BLaER1 treated with 17β-estradiol and CSF1 and Interleukin-3, amounts not matched to agents 10 nM and 100 nM (cell line): ENCODE measurements around the gene EPHB1.

Experiments
- H3K27ac ChIP-seq, 11 experiments: shearing (Covaris generic); formaldehyde crosslinking; 2 replicates each; pipeline ENCODE4 v1.8.1; 2022
- H3K27me3 ChIP-seq, 11 experiments: shearing (Covaris generic); formaldehyde crosslinking; 2 replicates each; pipeline ENCODE4 v1.8.1; 2022
- H3K36me3 ChIP-seq, 11 experiments: shearing (Covaris generic); formaldehyde crosslinking; 2 replicates each; pipeline ENCODE4 v1.8.1; 2022
- H3K4me1 ChIP-seq, 10 experiments: shearing (Covaris generic); formaldehyde crosslinking; 2 replicates each; pipeline ENCODE4 v1.8.1; 2022
- H3K4me2 ChIP-seq, 11 experiments: shearing (Covaris generic); formaldehyde crosslinking; 2 replicates each; pipeline ENCODE4 v1.8.1; 2022
- H3K4me3 ChIP-seq, 10 experiments: shearing (Covaris generic); formaldehyde crosslinking; 2 replicates each; pipeline ENCODE4 v1.8.1; 2022
- H3K9ac ChIP-seq, 11 experiments: shearing (Covaris generic); formaldehyde crosslinking; 2 replicates each; pipeline ENCODE4 v1.8.1; 2022
- H3K9me3 ChIP-seq, 11 experiments: shearing (Covaris generic); formaldehyde crosslinking; replicated peaks in 1 of 11; 2 replicates each; pipeline ENCODE4 v1.8.1; 2022
- H4K20me1 ChIP-seq, 11 experiments: shearing (Covaris generic); formaldehyde crosslinking; 2 replicates each; pipeline ENCODE4 v1.8.1; 2022
- Cebpa-rat ChIP-seq, 11 experiments: shearing (Covaris generic); IDR thresholded peaks; 2 replicates each; pipeline ENCODE4 v1.8.1; 2022

Gene EPHB1

DNA sequence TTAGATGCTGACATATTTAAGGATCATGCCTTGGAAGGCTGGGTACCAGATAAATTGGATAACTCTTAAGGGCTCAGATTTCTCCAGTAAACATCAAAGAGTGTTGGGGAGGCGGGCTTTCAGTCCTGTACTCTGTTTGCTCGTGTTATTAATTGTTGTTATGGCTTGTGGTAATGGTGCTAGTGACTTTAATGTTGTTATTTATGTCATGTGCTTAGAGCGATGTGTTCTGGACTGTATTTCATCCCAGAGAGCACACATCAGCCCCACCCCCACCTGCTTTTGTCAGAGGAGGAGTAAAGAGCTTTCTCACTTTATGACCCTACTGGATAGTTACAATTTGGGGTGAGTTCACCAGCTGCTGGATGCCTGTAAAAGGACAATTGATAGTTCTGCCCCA, 386.3 kb downstream of the EPHB1 start:
- TF ChIP-seq Cebpa-rat (IDR thresholded peaks at IDR 0.05): no peak
- Histone ChIP-seq H3K4me1 (0 out of 20 replicates have a peak, but pooled peaks cover 0 to 8% (median 0%) of the 10 kb centered on the region in 10 experiments), H3K36me3 (no peaks in the 10 kb centered on the region), H3K27me3 (no peaks in the 10 kb centered on the region), H4K20me1 (no peaks in the 10 kb centered on the region), H3K9ac (no peak overlapping the region), H3K4me2 (no peak overlapping the region), H3K9me3 (no peaks in the 10 kb centered on the region), H3K27ac (no peak overlapping the region), H3K4me3 (no peak overlapping the region)

DNA sequence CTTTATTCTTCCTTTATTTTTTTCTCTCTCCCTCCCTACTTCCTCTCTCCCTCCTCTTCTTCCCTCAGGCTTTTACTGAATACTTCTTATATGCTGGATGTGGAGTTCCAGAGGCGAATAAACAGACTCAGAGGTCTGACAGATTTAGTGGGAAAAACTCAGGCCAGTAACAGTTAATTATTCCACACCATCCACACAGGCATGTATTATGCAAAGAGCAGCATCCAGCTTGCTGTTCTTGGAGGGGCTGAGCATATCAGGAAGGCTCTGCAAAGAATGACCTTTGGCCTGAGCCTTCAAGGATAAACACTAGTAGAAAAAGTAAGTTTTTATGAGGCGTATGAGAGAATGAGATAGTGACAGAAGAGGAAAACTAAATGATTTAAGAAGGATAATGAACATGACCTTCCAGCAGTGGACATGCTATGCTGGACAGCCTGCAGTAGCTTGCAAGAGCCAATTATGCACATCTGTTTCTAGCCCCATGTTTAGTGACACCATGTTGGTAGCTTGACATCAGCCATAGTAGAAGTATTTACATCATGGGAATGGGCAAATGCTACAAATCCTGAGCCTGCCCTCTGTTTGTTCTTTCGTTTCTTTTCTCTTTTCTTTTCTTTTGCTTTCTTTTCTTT, 387.4 kb downstream of the EPHB1 start:
- Histone ChIP-seq H4K20me1 (no peaks in the 10 kb centered on the region), H3K36me3 (no peaks in the 10 kb centered on the region), H3K4me3 (no peak overlapping the region), H3K27me3 (no peaks in the 10 kb centered on the region), H3K9me3 (no peaks in the 10 kb centered on the region), H3K27ac (no peak overlapping the region), H3K4me1 (0 out of 20 replicates have a peak, but pooled peaks cover 0 to 8% (median 0%) of the 10 kb centered on the region in 10 experiments), H3K4me2 (no peak overlapping the region), H3K9ac (no peak overlapping the region)
- TF ChIP-seq Cebpa-rat (IDR thresholded peaks at IDR 0.05): no peak

DNA sequence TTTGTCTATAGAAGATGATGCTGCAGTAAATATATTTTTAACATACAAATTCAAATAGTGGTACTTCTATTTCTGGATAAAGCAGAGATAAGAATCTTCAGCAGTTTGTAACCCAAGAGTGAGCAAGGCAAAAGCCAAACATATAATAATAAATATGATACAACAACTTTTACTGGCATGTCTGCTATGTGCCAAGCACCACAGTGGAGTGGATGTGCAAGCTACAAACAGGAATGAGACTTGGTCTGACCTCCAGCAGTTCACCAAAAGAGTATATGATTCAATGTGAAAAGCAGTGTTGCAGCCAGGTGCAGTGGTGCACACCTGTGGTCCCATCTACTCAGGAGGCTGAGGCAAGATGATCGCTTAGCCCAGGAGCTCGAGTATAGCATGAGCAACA, 395.6 kb downstream of the EPHB1 start:
- Histone ChIP-seq H3K27me3 (no peaks in the 10 kb centered on the region), H3K4me3 (no peak overlapping the region), H3K4me1 (no peaks in the 10 kb centered on the region), H3K9ac (no peak overlapping the region), H4K20me1 (no peaks in the 10 kb centered on the region), H3K27ac (no peak overlapping the region), H3K36me3 (no peaks in the 10 kb centered on the region), H3K9me3 (no peaks in the 10 kb centered on the region), H3K4me2 (no peak overlapping the region)
- TF ChIP-seq Cebpa-rat (IDR thresholded peaks at IDR 0.05): no peak

DNA sequence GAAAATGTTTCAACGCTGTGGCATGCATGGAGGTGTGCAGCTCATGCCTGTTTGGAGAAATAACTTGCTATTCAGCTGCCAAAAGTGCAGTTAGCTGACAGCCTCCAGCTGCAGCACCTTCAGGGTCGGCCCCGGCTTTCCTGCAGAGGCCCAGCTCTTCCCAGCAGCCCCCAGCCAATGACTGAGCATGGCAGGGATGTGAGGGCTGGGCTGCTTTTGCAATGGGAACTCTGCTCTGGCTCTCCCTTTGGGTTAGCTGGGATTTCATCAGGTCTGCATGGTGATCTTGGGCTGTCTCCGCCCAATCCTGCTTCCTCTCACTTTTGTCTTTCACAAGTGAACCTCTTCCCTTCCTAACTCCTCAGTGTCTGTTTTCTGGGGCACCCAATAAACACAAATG, 396.6 kb downstream of the EPHB1 start:
- TF ChIP-seq Cebpa-rat (IDR thresholded peaks at IDR 0.05): no peak
- Histone ChIP-seq H3K36me3 (no peaks in the 10 kb centered on the region), H3K4me2 (no peak overlapping the region), H4K20me1 (no peaks in the 10 kb centered on the region), H3K9ac (no peak overlapping the region), H3K27me3 (no peaks in the 10 kb centered on the region), H3K9me3 (no peaks in the 10 kb centered on the region; a peak in 1 of 22 replicates), H3K27ac (no peak overlapping the region), H3K4me1 (no peaks in the 10 kb centered on the region), H3K4me3 (no peak overlapping the region)

DNA sequence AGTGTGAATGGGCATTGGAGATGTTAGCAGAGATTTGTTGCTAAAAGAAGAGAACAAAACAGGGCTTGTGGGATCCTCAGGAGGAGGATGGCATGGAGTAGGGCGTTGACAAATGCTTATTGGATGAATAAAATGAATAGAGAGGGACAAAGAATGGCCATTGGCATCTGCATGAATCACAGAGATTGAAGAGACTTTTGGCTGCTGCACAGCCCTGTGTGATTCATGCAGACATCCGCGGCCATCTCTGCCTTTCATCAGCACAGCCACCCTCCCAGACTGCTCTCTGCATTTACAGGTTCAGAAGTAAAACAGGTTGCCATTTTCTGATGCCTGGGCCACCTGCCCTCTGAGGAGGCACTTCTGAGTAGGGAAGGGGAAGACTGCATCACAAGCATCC, 397.9 kb downstream of the EPHB1 start:
- Histone ChIP-seq H3K36me3 (no peaks in the 10 kb centered on the region), H3K4me2 (no peak overlapping the region), H3K4me3 (no peak overlapping the region), H3K27me3 (no peaks in the 10 kb centered on the region), H3K27ac (no peak overlapping the region), H3K9me3 (no peaks in the 10 kb centered on the region; a peak in 1 of 22 replicates), H3K4me1 (no peaks in the 10 kb centered on the region), H4K20me1 (no peaks in the 10 kb centered on the region), H3K9ac (no peak overlapping the region)
- TF ChIP-seq Cebpa-rat (IDR thresholded peaks at IDR 0.05): no peak

DNA sequence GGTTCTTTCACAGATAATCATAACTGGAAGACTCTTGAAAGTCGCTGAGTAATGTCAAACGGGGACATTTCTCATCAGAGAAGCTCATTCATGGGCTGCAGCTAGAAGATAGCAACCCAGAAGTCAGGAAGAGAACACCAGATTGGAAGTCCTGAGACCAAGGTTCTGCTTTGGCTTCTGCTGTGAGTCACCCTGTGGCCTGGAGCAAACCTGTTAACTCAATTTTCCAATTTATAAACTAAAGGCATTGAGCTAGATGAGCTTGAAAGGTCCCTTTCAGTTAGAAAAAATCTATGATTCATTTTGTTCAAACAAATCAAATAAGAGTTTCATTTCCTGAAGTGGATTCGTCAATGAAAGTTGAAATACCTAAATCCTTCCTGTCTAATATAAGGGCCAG, 402.2 kb downstream of the EPHB1 start:
- H4K20me1 ChIP-seq: no peaks in the 10 kb centered on the region
- H3K9ac ChIP-seq: no peak overlapping the region
- no peak overlapping the region for H3K4me2 ChIP-seq
- H3K36me3 ChIP-seq: no peaks in the 10 kb centered on the region
- TF ChIP-seq Cebpa-rat (IDR thresholded peaks at IDR 0.05): no peak
- H3K4me1 ChIP-seq: no peaks in the 10 kb centered on the region
- H3K27ac ChIP-seq: no peak overlapping the region
- H3K4me3 ChIP-seq: no peak overlapping the region
- no peaks in the 10 kb centered on the region; a peak in 1 of 22 replicates for H3K9me3 ChIP-seq
- H3K27me3 ChIP-seq: no peaks in the 10 kb centered on the region

DNA sequence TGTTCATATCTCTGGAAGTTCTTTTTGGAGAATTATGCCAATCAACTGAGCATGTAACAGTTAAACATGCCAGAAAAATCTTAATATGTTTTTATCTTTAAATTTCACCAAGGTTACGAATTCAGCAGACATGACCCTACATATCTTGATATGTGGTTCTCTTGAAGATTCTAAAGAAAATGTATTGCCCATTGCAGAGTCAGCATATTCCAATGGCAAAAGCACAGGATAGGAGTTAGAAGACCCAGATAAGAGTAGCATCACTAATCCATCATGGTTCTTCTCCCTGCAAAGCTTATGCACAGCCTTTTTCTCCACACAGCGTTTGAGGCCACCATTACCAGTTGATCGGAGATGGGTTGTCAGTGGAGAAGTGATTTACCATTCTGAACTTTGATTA, 402.8 kb downstream of the EPHB1 start:
- H3K27me3 ChIP-seq: no peaks in the 10 kb centered on the region
- H3K4me2 ChIP-seq: no peak overlapping the region
- H3K27ac ChIP-seq: no peak overlapping the region
- no peaks in the 10 kb centered on the region for H3K4me1 ChIP-seq
- no peaks in the 10 kb centered on the region for H4K20me1 ChIP-seq
- H3K9ac ChIP-seq: no peak overlapping the region
- H3K36me3 ChIP-seq: no peaks in the 10 kb centered on the region
- H3K9me3 ChIP-seq: no peaks in the 10 kb centered on the region; a peak in 1 of 22 replicates
- TF ChIP-seq Cebpa-rat (IDR thresholded peaks at IDR 0.05): no peak
- H3K4me3 ChIP-seq: no peak overlapping the region

DNA sequence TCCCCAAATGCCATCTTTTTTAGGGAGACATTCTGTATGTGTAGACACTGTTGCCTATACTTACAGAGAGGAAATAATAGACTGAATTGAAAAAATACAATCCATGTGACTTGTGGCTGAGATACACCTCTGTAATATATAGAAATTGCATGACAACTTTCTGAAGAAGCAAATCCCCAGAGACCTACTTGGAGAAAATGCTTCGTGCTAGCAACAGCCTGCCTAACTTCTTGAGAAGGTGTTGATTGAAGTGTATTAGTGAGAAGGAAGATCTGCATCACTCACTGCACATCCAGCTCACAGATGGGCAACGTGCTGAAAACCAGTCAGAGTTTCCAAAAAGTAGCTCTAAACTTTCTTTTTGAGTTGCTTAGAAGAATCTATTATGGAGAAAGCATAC, 404.1 kb downstream of the EPHB1 start:
- no peak for TF ChIP-seq Cebpa-rat (IDR thresholded peaks at IDR 0.05)
- Histone ChIP-seq H3K4me3 (no peak overlapping the region), H3K9me3 (no peaks in the 10 kb centered on the region; a peak in 1 of 22 replicates), H3K4me1 (no peaks in the 10 kb centered on the region), H4K20me1 (no peaks in the 10 kb centered on the region), H3K36me3 (no peaks in the 10 kb centered on the region), H3K27ac (no peak overlapping the region), H3K9ac (no peak overlapping the region), H3K4me2 (no peak overlapping the region), H3K27me3 (no peaks in the 10 kb centered on the region)

DNA sequence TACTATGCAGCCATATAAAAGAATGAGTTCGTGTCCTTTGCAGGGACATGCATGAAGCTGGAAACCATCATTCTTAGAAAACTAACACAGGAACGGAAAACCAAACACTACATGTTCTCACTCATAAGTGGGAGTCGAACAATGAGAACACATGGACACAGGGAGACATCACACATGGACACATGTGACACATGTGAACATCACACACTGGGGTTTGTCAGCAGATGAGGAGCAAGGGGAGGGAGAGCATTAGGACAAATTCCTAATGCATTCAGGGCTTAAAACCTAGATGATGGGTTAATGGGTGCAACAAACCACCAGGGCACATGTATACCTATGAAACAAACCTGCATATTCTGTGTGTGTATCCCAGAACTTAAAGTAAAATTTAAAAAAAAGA, 408.0 kb downstream of the EPHB1 start:
- no peaks in the 10 kb centered on the region for H3K4me1 ChIP-seq
- no peaks in the 10 kb centered on the region for H4K20me1 ChIP-seq
- no peaks in the 10 kb centered on the region for H3K9me3 ChIP-seq
- H3K27ac ChIP-seq: no peak overlapping the region
- TF ChIP-seq Cebpa-rat (IDR thresholded peaks at IDR 0.05): no peak
- H3K4me2 ChIP-seq: no peak overlapping the region
- H3K9ac ChIP-seq: no peak overlapping the region
- no peaks in the 10 kb centered on the region for H3K36me3 ChIP-seq
- H3K4me3 ChIP-seq: no peak overlapping the region
- H3K27me3 ChIP-seq: no peaks in the 10 kb centered on the region

DNA sequence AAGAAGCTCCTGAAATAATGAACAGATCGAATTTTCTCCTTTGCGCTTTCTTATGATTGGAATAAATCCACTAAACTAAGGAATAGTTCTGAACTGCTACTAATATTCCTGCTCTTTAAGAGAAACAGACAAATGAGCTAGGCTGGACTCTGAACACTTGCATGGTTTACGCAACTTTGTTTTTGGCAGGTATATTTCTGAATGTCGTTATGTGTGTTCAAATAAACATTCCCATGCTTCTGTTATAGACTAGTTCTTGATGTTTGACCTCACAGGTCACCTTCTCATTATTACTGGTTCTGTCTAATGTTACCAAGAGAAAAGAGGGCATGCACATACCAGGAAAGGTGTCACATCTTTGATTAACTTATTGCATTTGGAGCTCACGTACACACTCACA, 418.2 kb downstream of the EPHB1 start:
- no peak overlapping the region for H3K4me2 ChIP-seq
- H3K27me3 ChIP-seq: no peaks in the 10 kb centered on the region
- H3K36me3 ChIP-seq: no peaks in the 10 kb centered on the region
- no peak overlapping the region for H3K4me3 ChIP-seq
- no peaks in the 10 kb centered on the region for H4K20me1 ChIP-seq
- H3K9ac ChIP-seq: no peak overlapping the region
- no peak for TF ChIP-seq Cebpa-rat (IDR thresholded peaks at IDR 0.05)
- H3K4me1 ChIP-seq: peaks cover 0 to 9% (median 0%) of the 10 kb centered on the region in 10 experiments; a peak in 3 of 20 replicates
- H3K9me3 ChIP-seq: no peaks in the 10 kb centered on the region
- no peak overlapping the region for H3K27ac ChIP-seq
